ENCODE measurements around the gene ADAMTS20.

ADAMTS20 gene

GRCh38 chr12:43392116-43392515 lies 159.9 kb downstream of the ADAMTS20 start:
- no peaks in the 10 kb centered on the region for H4K20me1 ChIP-seq (ENCODE audit: control insufficient read depth, insufficient read depth, low read depth, low read length)

DNA sequence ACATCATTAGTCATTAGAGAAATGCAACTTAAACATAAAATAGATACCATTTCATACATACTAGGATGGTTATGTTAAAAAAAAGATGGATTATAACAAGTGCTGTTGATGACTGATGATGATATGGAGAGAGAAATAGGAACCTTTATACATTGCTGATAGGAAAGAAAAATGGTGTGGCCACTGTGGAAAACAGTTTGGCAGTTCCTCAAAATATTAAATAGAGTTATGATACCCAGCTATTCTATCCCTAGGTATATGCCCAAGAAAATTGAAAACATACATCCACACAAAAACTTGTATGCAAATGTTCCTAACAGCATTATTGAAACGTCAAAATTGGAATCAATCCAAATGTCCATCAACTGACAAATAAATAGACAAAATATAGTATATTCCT lies 170.1 kb downstream of the ADAMTS20 start:
- H3K9me3 ChIP-seq (ENCODE audit: control insufficient read depth, insufficient read depth, low read length): peaks cover 3% of the 10 kb centered on the region; the same call in 1 of the 2 replicates
- H3K4me2 ChIP-seq (ENCODE audit: low read length): no peak overlapping the region
- no peak overlapping the region for H3K4me3 ChIP-seq (ENCODE audit: low read length)
- no peaks in the 10 kb centered on the region for H3K9me2 ChIP-seq (replicated peaks; ENCODE audit: control insufficient read depth, low read length)
- H3F3A ChIP-seq (ENCODE audit: control insufficient read depth, insufficient read depth): no peaks in the 10 kb centered on the region
- H4K20me1 ChIP-seq (ENCODE audit: control insufficient read depth, insufficient read depth, low read depth, low read length): no peaks in the 10 kb centered on the region
- H3K4me1 ChIP-seq (ENCODE audit: control insufficient read depth, low read length): no peaks in the 10 kb centered on the region
- H3K27ac ChIP-seq (ENCODE audit: low read depth, low read length): no peak overlapping the region
- no peaks in the 10 kb centered on the region for H3K79me2 ChIP-seq (ENCODE audit: control insufficient read depth, low read length)
- H3K27me3 ChIP-seq (ENCODE audit: control insufficient read depth, low read length): no peaks in the 10 kb centered on the region
- TF ChIP-seq, protein P1, sequence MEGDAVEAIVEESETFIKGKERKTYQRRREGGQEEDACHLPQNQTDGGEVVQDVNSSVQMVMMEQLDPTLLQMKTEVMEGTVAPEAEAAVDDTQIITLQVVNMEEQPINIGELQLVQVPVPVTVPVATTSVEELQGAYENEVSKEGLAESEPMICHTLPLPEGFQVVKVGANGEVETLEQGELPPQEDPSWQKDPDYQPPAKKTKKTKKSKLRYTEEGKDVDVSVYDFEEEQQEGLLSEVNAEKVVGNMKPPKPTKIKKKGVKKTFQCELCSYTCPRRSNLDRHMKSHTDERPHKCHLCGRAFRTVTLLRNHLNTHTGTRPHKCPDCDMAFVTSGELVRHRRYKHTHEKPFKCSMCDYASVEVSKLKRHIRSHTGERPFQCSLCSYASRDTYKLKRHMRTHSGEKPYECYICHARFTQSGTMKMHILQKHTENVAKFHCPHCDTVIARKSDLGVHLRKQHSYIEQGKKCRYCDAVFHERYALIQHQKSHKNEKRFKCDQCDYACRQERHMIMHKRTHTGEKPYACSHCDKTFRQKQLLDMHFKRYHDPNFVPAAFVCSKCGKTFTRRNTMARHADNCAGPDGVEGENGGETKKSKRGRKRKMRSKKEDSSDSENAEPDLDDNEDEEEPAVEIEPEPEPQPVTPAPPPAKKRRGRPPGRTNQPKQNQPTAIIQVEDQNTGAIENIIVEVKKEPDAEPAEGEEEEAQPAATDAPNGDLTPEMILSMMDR (IDR thresholded peaks at IDR 0.05; ENCODE audit: low read depth, low read length, poor library complexity, severe bottlenecking): no peak
- TF ChIP-seq EZH2phosphoT487 (IDR thresholded peaks at IDR 0.05; ENCODE audit: borderline replicate concordance, low read length): no peak
- H3K36me3 ChIP-seq (ENCODE audit: control insufficient read depth, low read length): no peaks in the 10 kb centered on the region

More at GRCh38 chr12:43392116-43392515, 159.9 kb downstream of the ADAMTS20 start:
- Histone ChIP-seq H3K79me2 (ENCODE audit: control insufficient read depth, low read length) (no peaks in the 10 kb centered on the region), H3K36me3 (ENCODE audit: control insufficient read depth, low read length) (no peaks in the 10 kb centered on the region), H3K4me2 (ENCODE audit: low read length) (no peak overlapping the region), H3K4me1 (ENCODE audit: control insufficient read depth, low read length) (no peaks in the 10 kb centered on the region), H3K27ac (ENCODE audit: low read depth, low read length) (no peak overlapping the region), H3K9me2 (replicated peaks; ENCODE audit: control insufficient read depth, low read length) (no peaks in the 10 kb centered on the region), H3K9me3 (ENCODE audit: control insufficient read depth, insufficient read depth, low read length) (no peaks in the 10 kb centered on the region), H3K27me3 (ENCODE audit: control insufficient read depth, low read length) (no peaks in the 10 kb centered on the region), H3F3A (ENCODE audit: control insufficient read depth, insufficient read depth) (no peaks in the 10 kb centered on the region), H3K4me3 (ENCODE audit: low read length) (no peak overlapping the region)
- TF ChIP-seq EZH2phosphoT487 (IDR thresholded peaks at IDR 0.05; ENCODE audit: borderline replicate concordance, low read length): no peak

DNA sequence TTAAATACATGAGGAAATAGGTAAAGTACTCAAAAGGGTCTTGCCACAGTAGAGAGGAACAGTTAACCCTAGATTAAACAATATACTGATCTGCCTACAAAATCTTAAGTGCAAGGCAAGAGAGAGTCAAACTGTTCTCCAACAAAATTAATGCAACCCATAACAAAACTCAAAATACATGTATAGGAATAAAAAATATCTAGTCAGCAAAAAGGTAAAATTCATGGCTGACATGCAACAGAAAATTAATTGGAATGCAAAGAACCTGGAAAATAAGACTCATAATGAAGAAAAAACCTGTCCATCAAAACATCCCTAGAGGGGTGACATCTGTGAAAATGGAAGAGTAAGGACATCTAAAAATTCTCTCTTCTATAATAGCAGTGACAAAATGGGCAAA lies 173.6 kb downstream of the ADAMTS20 start:
- H3K4me1 ChIP-seq (ENCODE audit: control insufficient read depth, low read length): no peaks in the 10 kb centered on the region
- H3K4me3 ChIP-seq (ENCODE audit: low read length): no peak overlapping the region
- H3K27ac ChIP-seq (ENCODE audit: low read depth, low read length): no peak overlapping the region
- H3K9me3 ChIP-seq (ENCODE audit: control insufficient read depth, insufficient read depth, low read length): peaks cover 3% of the 10 kb centered on the region; the same call in 1 of the 2 replicates
- H3K4me2 ChIP-seq (ENCODE audit: low read length): no peak overlapping the region
- no peaks in the 10 kb centered on the region for H3K27me3 ChIP-seq (ENCODE audit: control insufficient read depth, low read length)
- H3K79me2 ChIP-seq (ENCODE audit: control insufficient read depth, low read length): no peaks in the 10 kb centered on the region
- no peak for TF ChIP-seq EZH2phosphoT487 (IDR thresholded peaks at IDR 0.05; ENCODE audit: borderline replicate concordance, low read length)
- TF ChIP-seq, protein P1 (IDR thresholded peaks at IDR 0.05; ENCODE audit: low read depth, low read length, poor library complexity, severe bottlenecking): no peak
- no peaks in the 10 kb centered on the region for H4K20me1 ChIP-seq (ENCODE audit: control insufficient read depth, insufficient read depth, low read depth, low read length)
- no peaks in the 10 kb centered on the region for H3K36me3 ChIP-seq (ENCODE audit: control insufficient read depth, low read length)
- no peaks in the 10 kb centered on the region for H3K9me2 ChIP-seq (replicated peaks; ENCODE audit: control insufficient read depth, low read length)
- H3F3A ChIP-seq (ENCODE audit: control insufficient read depth, insufficient read depth): no peaks in the 10 kb centered on the region

GRCh38 chr12:43370263-43370662 lies 181.7 kb downstream of the ADAMTS20 start:
- Histone ChIP-seq H3K9me3 (ENCODE audit: control insufficient read depth, insufficient read depth, low read length) (no peaks in the 10 kb centered on the region), H3K4me1 (ENCODE audit: control insufficient read depth, low read length) (no peaks in the 10 kb centered on the region), H4K20me1 (ENCODE audit: control insufficient read depth, insufficient read depth, low read depth, low read length) (no peaks in the 10 kb centered on the region), H3K9me2 (replicated peaks; ENCODE audit: control insufficient read depth, low read length) (no peaks in the 10 kb centered on the region), H3K4me2 (ENCODE audit: low read length) (no peak overlapping the region), H3K4me3 (ENCODE audit: low read length) (no peak overlapping the region), H3F3A (ENCODE audit: control insufficient read depth, insufficient read depth) (no peaks in the 10 kb centered on the region), H3K79me2 (ENCODE audit: control insufficient read depth, low read length) (no peaks in the 10 kb centered on the region), H3K27me3 (ENCODE audit: control insufficient read depth, low read length) (no peaks in the 10 kb centered on the region), H3K36me3 (ENCODE audit: control insufficient read depth, low read length) (no peaks in the 10 kb centered on the region), H3K27ac (ENCODE audit: low read depth, low read length) (no peak overlapping the region)
- TF ChIP-seq, protein P1 (IDR thresholded peaks at IDR 0.05; ENCODE audit: low read depth, low read length, poor library complexity, severe bottlenecking): no peak
- no peak for TF ChIP-seq EZH2phosphoT487 (IDR thresholded peaks at IDR 0.05; ENCODE audit: borderline replicate concordance, low read length)
